ENCODE data around the gene NEUROD6.

Gene NEUROD6

DNA sequence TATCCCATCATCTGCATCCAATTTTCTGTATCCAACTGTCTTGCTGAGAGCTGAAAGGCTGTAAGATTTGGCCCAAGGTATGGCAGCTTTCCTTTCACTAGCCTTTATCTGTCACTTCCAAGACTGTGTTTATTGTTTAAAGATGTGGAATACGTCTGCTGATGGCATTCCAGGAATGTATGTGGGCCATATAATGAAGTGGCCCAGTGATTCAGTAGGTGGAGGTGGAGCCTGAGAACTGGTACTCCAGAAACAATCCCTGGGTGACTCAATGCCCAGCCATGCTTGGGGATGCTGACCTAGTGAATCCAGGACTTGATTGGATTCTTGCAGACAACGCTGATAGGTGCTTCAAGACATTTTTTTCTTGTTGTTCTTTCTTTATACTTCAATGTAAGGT, 13.5 kb downstream of the NEUROD6 start:
- DNase-seq = no peak

DNA sequence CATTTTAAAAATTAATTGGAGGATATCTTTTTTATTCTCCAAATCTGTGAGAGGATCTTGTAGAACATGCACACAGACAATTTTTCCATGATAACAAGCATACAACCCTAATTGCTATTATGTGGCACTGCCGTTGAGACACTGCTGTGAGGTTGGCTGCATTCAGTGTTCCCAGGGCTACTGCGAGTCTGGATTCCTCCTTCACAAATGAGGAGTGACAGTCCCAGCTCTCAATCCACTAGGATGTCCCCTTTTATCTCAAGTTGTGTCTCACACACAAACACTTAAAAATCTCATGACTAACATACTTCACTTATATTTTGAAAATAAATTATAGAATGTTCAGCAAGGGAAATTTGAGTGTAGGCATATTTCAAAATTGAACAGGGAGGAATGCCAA, 14.1 kb downstream of the NEUROD6 start:
- no peak for DNase-seq

DNA sequence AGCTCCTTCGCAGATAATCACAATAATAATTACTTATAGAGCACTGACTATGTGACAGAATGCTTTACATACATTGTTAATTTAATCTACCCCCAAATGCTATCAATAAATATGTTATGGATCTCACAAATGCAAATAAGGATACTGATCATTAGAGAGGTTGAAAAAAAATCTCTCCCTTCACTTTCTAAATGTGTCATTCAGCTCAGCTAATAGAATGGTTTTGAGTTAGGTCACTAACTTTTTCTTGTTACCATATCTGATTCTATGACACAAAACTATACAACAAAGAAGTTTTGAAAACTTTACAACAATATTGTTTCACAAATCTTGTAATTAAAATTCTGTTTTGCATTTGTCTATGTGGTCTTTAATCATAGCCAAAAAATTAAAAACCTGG, 17.4 kb downstream of the NEUROD6 start:
- DNase-seq = no peak

DNA sequence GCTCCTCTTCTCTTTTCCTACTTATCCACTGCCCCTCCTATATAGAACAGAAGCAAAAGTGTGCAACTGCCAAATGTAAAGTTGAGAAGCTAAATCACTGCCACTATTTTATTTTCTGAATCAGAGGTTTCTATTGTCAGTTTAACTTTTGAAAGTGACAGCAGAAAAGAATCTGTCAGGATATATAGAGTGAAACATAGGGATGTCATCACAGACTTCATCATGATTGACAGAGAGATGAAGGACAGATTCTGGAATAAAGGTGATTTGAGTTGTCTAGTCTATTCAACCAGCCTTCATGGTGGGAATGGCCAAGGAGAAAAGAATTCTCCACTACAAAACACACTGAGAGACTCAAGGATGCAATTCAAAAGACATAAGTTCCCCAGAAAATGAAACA, 19.9 kb downstream of the NEUROD6 start:
- DNase-seq = no peak

DNA sequence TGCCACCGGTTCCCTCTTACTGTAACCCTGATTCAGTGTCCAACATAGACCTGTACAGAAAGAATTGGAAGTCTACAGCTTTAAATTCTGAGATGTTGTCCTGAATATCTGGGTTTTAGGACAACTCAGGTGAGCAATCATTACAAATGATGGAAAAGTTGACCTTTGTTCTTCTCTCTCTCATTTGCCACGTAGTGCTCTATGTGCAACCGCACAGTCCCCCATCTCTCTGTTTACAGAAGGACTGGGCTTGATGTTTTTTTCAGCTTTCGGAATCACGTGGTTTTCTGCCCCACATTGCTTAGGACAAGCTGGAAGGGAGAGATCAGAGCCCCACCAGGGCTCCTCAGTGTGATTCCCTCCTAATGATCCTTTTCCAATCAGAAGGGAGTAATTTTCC, 22.2 kb downstream of the NEUROD6 start:
- no peak for DNase-seq

DNA sequence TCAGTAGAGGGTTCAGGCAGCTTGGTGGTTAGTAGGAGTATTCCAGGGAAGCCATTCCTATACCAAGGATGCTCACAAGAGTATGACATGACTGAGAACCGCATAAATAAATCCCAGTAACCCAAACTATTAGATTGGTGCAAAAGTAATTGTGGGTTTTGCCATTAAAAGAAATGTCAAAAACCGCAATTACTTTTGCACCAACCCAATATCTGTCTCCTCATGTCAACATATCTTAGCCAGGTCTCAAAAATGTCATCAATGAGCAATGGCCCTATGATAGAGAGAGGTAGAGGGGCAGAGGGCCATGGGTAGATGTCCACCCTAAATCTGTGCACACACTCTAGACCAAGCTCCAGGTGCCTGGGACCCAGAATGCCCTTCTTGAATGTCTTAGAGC, 23.6 kb downstream of the NEUROD6 start:
- no peak for DNase-seq

DNA sequence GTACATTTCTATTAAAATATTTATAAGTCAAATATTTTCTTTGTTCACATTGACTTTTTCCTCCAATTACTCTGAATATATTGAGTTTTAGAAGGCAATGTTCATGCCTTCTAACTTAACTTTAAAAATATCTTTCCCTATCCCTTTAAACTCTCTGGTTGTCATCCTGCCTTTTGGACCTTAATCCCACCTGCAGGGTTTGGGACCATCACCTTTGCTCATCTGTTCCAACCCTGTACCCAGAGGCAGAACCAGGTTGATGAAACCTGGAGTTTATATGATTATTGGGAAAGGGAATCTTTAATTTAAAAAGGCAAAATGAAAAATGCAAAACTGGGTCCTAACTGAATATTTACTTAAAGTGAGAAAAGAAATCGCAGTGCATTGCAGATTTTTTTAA, 24.8 kb downstream of the NEUROD6 start:
- no peak for DNase-seq

DNA sequence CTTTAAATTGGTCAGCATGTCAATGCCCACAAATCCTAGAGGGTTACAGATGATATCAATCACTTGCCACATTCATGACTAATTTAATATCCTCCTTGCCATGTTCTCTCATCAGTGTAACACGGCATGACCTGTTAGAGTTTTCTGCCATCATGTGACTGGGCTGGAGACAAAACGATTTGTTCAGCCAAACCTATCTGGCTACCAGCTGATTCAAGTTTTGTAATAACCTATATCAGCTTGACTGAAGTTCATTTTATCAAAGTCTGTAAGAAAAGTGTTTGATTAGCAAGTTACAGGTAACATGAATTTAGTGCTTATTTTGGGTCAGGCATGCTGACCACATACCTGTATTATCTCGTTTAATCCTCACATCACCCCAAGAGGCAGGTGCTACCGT, 25.7 kb downstream of the NEUROD6 start:
- no peak for DNase-seq

DNA sequence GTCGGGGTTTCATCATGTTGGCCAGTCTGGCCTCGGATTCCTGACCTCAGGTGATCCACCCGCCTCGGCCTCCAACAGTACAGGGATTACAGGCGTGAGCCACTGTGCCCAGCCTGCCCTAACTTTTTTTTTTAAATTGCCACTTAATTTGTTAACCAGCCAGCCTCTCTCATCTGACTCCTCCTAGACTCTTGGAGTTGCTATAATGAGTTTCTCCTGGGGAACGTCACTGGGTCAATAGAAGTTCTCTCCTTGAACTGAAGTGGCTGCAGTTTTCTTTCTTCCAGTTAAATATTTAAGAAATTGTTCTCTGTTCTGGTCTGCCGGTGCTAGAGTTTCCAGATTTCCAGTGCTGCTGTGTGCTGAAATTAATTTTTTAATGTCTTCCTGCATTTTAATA, 27.6 kb downstream of the NEUROD6 start:
- DNase-seq = no peak

DNA sequence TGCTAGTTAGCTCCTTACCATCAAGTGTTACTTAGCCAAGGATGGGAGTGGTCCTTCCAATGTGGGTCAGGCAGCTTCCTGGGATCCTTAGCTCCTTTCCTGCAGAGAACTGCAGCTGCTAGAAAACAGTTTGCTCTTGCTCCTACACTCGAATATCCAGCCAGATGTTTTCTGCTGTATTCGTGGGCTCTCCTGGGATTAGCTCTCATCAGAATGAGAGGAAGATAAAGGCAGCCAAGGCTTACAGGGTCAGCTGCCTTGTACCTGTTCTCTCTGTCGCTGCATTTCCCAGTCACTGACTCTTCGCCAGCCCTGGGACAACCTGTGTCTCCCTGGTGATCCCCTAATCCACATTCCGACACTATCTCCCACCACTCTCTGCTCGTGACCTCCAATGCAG, 29.0 kb downstream of the NEUROD6 start:
- DNase-seq = no peak

DNA sequence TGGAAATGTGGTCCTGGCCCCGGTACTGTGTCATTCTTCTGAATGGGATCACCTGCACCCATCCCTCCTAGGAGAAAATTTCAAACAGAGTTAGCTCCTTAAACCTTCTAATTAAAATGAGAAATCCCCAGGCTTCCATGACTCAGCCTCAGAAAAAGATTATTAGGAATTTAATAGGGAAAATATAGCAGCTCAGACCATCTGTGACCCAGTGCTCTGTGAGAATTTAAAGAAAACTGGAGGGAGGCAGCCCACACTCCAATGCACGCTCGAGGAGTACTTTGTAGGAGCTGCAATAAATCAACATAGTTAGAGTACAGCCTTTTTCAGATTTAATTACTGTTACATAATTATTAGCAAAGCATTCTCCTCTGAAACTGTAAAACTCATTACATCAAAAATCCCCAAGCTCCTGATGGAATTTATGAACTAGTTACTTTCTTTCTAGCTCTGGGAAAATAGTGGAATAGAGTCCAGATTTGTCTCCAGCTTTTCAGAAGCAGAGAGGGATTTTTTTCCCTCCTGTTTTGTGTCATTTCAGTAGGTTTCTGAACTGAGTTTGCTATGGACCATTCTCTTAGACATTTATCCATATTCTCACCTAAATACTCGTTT, 30.1 kb downstream of the NEUROD6 start:
- DNase-seq = no peak

DNA sequence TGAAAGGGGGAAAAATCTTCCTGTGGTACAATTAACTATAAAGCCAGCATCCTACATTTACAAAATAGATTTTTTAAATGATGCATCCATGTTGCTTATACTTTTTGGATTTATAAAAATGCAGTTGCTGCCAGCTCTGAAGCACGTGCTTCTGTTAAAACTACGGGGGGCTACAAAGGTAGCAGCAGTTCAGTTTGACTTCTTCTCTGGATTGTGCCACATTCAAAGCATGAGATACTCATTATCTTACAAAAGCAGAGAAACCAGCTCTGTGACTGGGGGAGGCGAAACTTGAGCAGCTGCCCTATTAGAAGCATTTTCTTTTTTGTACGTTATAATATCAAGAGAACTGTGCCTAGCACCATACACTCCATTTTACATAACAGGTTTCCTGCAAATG, 31.1 kb downstream of the NEUROD6 start:
- DNase-seq = no peak

DNA sequence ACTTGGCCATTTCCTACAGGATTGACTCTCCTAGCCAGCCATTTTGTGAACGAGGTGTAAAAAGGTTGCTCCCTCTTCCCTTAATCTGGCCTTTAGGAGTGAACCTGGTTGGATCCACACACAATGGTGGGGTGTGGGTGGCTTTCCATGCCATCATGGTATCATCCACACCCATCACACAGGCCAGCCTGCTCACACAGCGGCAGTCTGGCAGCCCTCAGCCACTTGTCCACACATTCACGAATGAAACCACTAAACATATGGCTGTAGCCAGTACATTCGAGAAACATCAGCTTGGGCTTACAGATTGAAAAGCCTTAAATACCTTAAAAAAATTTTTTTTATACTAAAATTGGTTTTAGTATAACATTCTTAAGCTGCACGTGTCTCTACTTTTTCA, 31.9 kb downstream of the NEUROD6 start:
- DNase-seq = no peak

DNA sequence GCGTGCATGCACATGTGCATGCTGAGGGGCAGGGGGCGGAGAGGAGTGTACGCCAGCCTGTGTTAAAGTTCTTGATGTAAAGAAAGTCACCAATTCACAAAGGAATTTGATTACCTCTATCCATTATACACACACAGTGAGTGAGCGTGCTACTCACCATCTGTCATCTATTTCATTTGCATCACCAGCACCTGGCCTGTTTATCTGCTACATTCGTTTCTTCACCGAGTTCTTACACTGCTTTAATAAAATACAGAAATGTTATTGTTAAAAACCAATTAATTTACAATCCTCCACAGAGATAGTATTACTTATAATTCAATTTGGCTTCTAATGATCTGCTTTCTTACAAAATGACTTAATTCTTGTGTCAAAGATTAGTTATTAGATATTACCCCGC, 32.6 kb downstream of the NEUROD6 start:
- no peak for DNase-seq

DNA sequence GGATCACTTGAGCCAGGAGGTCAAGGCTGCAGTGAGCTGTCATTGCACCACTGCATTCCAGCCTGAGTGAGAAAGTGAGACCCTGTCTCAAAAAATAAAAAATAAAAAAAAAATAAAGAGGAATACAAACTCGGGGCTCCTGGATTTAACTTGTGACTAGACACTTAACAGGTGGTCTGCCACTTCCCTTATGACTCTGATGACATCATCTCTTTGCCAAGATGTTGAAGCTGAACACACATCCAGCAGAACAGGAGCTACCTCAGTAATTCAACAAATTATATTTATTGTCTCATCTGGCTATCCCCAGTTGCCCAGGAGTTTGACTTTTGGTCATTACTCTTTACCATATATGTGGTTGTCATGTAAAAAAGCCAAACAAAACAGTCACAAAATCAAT, 35.3 kb downstream of the NEUROD6 start:
- DNase-seq = no peak

DNA sequence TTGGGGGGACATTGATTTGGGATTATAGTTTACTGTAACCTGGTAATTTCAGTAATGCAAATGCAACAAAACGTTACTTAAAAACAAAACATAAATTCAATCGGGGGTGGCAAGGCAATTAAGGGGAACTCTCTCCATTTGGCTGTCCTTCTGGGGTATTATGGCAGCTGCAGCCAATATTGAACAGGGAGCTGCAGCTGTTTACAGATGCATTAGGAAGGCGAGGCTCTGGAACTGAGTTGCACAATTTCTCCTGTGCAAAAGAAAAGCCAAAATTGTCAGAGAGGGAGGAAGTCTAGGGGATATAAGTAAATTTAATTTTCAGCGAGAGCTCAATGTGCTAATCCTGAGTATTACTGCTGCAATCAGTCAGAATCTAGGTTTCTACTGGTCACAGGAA, 36.1 kb downstream of the NEUROD6 start:
- DNase-seq = no peak

DNA sequence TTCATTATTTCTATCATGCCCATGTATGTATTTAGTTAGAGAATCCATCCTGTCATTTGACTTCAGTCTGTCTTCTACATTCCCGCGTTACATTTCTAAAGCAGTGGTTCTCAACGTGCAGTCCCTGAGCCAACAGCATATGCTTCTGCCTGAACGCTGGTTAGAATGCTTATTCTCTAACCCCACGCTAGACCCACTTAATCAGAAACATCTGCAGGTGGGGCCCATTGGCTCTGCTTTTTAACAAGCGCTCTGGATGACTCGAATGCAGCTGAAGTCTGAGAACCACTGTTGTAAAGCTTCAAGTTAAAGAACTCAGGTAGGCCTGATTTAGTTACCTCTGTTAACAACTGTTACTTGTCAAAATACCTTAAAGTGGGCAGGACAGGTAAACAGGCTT, 38.2 kb downstream of the NEUROD6 start:
- no peak for DNase-seq

DNA sequence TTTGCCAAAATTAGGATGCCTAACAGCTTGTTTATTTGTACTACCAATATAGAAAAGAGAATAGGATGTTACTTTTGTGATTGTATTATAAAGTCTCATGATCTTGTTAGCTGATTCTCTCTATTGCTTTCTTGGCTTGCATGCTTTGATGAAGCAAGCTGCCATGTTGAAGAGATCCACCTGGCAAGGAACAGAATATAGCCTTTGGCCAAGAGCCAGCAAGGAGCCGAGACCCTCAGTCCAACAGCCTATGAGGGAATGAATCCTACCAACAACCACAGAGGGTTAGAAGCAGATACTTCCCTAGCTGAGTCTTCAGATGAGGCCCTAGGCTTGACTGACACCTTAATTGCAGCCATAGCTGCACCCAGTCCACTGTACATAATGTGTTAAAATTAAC, 41.2 kb downstream of the NEUROD6 start:
- no peak for DNase-seq

DNA sequence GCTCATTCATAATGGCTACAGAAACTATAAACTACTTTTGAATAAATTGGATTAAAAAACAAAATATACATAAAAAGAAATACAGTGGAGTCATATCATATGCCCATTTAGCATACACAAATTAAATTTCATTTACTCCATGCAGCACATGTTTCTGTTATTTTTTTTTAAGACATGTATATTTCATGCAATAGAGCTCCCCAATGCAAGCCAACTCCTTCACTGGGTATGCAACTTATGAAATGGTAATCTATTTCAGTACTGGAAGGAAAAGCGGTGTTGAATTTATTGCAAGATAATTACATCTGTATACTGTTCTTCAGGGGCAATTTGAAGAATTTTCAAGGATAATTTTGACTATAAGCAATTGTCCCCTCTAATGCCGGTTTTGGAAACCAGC, 49.9 kb downstream of the NEUROD6 start:
- no peak for DNase-seq

Measured in stimulated activated CD4-positive, alpha-beta T cell treated with anti-CD3 and anti-CD28 coated beads, Interleukin-4, amount 100 ng/mL, for 1 hour (primary cell).